Kidney (tissue), 14 donors: ENCODE data around the gene CCDC192. TPM values are rescaled to one million over a fixed set of nuclear protein-coding genes. Genes with fewer than 3 reads are reported as not detected.

Experiments
- DNase-seq, 5 donors: peaks; one replicate each; pipeline ENCODE4 v3.0.0-alpha.2; 2013 to 2020
- FAIRE-seq: peaks from 2 replicates; lab custom pipeline; 2012; peaks lifted over from hg19 to GRCh38; lab: Jason Lieb, UNC
- H3K27ac ChIP-seq, 2 donors: one replicate each; pipeline ENCODE4 v1.7.0; 2013; ENCODE audit warnings: low read depth in 2 of 2, low read length in 2 of 2, inconsistent platforms in 1 of 2
- H3K27me3 ChIP-seq: one replicate; pipeline ENCODE4 v1.7.1; 2013; ENCODE audit warnings: low read length, inconsistent platforms; ENCODE audit not compliant: control insufficient read depth, insufficient read depth
- H3K36me3 ChIP-seq, 3 donors: one replicate each; pipeline versions ENCODE4 v1.7.0 to v1.7.1; 2013; ENCODE audit warnings: low read length in 3 of 3, control low read depth in 1 of 3, inconsistent platforms in 1 of 3; ENCODE audit not compliant: insufficient read depth in 3 of 3, control insufficient read depth in 2 of 3
- H3K4me1 ChIP-seq, 3 donors: one replicate each; pipeline versions ENCODE4 v1.7.0 to v1.7.1; 2013; ENCODE audit warnings: low read length in 3 of 3, inconsistent platforms in 1 of 3, low read depth in 1 of 3; ENCODE audit not compliant: control insufficient read depth in 2 of 3, insufficient read depth in 2 of 3
- H3K4me3 ChIP-seq, 3 donors: one replicate each; pipeline versions ENCODE4 v1.7.0 to v1.8.1; 2013; ENCODE audit warnings: low read length in 3 of 3, control low read depth in 1 of 3, inconsistent platforms in 1 of 3
- H3K9ac ChIP-seq, 3 donors: one replicate each; pipeline versions ENCODE4 v1.7.0 to v1.7.1; 2013; ENCODE audit warnings: low read length in 3 of 3, control low read depth in 1 of 3, inconsistent platforms in 1 of 3
- H3K9me3 ChIP-seq, 3 donors: one replicate each; pipeline versions ENCODE4 v1.7.0 to v1.7.1; 2013; ENCODE audit warnings: low read length in 3 of 3, control low read depth in 1 of 3, inconsistent platforms in 1 of 3; ENCODE audit not compliant: control insufficient read depth in 2 of 3, insufficient read depth in 1 of 3
- CTCF ChIP-seq: IDR thresholded peaks from 3 replicates; pipeline ENCODE4 v1.5.1; 2012; ENCODE audit warnings: mild to moderate bottlenecking, moderate library complexity, borderline replicate concordance; ENCODE audit not compliant: insufficient read depth; ENCODE audit errors: extremely low read depth
- intact Hi-C: fragments of 100-400 bp; cut with DNase I; formaldehyde crosslinking; loops from one replicate; pipeline ENCODE4 v1.11.1; 2022
- polyA plus RNA-seq: library from polyadenylated mRNA; stranded (reverse); fragments of 350-450 nt; fragmentation: Illumina TruSeq; extraction: RNeasy Lipid Tissue Mini Kit (QIAGEN cat#74804); gene quantifications from one replicate; pipeline ENCODE4 v1.2.3, GENCODE V29; 2014; ENCODE audit warnings: low read depth, low replicate concordance; ENCODE audit not compliant: insufficient read depth
- total RNA-seq: library from RNA; stranded (reverse); fragmentation: NEBNext Ultra II Directional; extraction: Animal tissue kit (Norgen Biotek cat#: 25700); gene quantifications from one replicate; pipeline ENCODE4 v1.2.1, GENCODE V29; 2021
- donor health status: control.
- donor health status: control.
- donor health status: control.
- donor health status: control.
- donor health status: control.
- donor health status: DM: yes; HTN: yes; CAD: no.
- donor health status: Normal renal cell carcinoma (clear cell type).

Gene CCDC192
- total and polyA plus RNA-seq, 2 donors from 2014 or later = not detected

GRCh38 chr5:127696683-127697082 lies 6.5 kb upstream of the CCDC192 start:
- Histone ChIP-seq H3K36me3 (no peaks in the 10 kb centered on the region), H3K27ac (no peak overlapping the region), H3K4me1 (no peaks in the 10 kb centered on the region), H3K9me3 (no peaks in the 10 kb centered on the region), H3K27me3 (no peaks in the 10 kb centered on the region), H3K4me3 (no peak overlapping the region), H3K9ac (no peak overlapping the region)
- intact Hi-C loops = no loop called here
- DNase-seq = no peak
- TF ChIP-seq CTCF = no peak
- no peak for FAIRE-seq

GRCh38 chr5:127697894-127698600 lies 5.1 kb upstream of the CCDC192 start:
- H3K27me3 ChIP-seq = no peaks in the 10 kb centered on the region
- FAIRE-seq (no peak), DNase-seq (no peak)
- H3K27ac ChIP-seq = no peak overlapping the region
- intact Hi-C loops = no loop called here
- no peaks in the 10 kb centered on the region for H3K36me3 ChIP-seq
- no peak overlapping the region for H3K4me3 ChIP-seq
- TF ChIP-seq CTCF = no peak
- no peak overlapping the region for H3K9ac ChIP-seq
- no peaks in the 10 kb centered on the region for H3K9me3 ChIP-seq
- H3K4me1 ChIP-seq = no peaks in the 10 kb centered on the region

GRCh38 chr5:127699416-127699815 lies 3.8 kb upstream of the CCDC192 start:
- H3K36me3 ChIP-seq = no peaks in the 10 kb centered on the region
- no peak for FAIRE-seq
- H3K4me3 ChIP-seq = no peak overlapping the region
- H3K9ac ChIP-seq = no peak overlapping the region
- TF ChIP-seq CTCF = no peak
- DNase-seq = no peak
- no peak overlapping the region for H3K27ac ChIP-seq
- intact Hi-C loops = no loop called here
- H3K9me3 ChIP-seq = no peaks in the 10 kb centered on the region
- no peaks in the 10 kb centered on the region for H3K4me1 ChIP-seq
- H3K27me3 ChIP-seq = no peaks in the 10 kb centered on the region
